Right lobe of liver (tissue), 4 donors: ENCODE results near the gene CD2BP2.

Experiments
- POLR2A ChIP-seq: fragments of 450-650 bp; IDR thresholded peaks from one replicate; pipeline ENCODE4 v1.6.1; 2017; ENCODE audit warnings: antibody characterized with exemption, mild to moderate bottlenecking
- TF ChIP-seq, protein P1 (sequence below), 4 donors: fragments of 200-600 bp in 3 of 4; fragments of 450-650 bp in 1 of 4; IDR thresholded peaks; one replicate each; pipeline versions ENCODE4 v1.5.1 to v1.8.0; 2016 to 2022; ENCODE audit warnings: antibody characterized with exemption in 4 of 4, mild to moderate bottlenecking in 2 of 4
- donor health status: DM: no; HTN: no; CAD: no.
- donor health status: DM: no; HTN: no; CAD: no.
- donor health status: DM: no; HTN: yes; CAD: no.

DNA sequence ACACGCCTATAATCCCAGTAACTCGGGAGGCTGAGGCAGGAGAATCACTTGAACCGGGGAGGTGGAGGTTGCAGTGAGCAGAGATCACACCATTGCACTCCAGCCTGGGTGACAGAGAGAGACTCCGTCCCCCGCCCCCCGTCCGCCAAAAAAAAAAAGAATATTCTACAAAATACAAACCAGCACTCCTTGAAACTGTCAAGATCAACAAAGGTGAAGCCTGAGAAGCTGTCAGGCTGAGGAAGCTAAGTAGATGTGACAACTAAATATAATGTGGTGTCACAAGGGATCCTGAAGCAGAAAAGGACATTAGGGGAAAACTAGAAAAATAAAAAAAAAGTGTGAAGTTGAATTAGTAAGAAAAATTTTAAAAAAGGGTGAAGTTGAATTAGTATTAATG is 6.2 kb downstream of the CD2BP2 start:
- TF ChIP-seq, protein P1, sequence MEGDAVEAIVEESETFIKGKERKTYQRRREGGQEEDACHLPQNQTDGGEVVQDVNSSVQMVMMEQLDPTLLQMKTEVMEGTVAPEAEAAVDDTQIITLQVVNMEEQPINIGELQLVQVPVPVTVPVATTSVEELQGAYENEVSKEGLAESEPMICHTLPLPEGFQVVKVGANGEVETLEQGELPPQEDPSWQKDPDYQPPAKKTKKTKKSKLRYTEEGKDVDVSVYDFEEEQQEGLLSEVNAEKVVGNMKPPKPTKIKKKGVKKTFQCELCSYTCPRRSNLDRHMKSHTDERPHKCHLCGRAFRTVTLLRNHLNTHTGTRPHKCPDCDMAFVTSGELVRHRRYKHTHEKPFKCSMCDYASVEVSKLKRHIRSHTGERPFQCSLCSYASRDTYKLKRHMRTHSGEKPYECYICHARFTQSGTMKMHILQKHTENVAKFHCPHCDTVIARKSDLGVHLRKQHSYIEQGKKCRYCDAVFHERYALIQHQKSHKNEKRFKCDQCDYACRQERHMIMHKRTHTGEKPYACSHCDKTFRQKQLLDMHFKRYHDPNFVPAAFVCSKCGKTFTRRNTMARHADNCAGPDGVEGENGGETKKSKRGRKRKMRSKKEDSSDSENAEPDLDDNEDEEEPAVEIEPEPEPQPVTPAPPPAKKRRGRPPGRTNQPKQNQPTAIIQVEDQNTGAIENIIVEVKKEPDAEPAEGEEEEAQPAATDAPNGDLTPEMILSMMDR (IDR thresholded peaks at IDR 0.05), result no peak
- no peak for TF ChIP-seq POLR2A
